OCI-M2 (cell line): Measurements from ENCODE around the gene SLC24A1.
"Not testable (repeated sequence)": the region's sequence is repeated elsewhere in the genome, so short reads cannot be mapped to it uniquely, and the experiment has no call there.

Experiments
- DNase-seq: peaks from one replicate; lab custom pipeline; 2025; ENCODE audit not compliant: unreplicated experiment; lab: John Stamatoyannopoulos, UW

Gene SLC24A1

GRCh38 chr15:65621638-65622037 lies at the start of gene SLC24A1:
SLC24A1 (plus strand) TSS chr15:65621938; CDS start chr15:65624081, 2,143 bp downstream.
- DNase-seq = no peak

GRCh38 chr15:65571971-65572370 lies 49.8 kb upstream of the SLC24A1 start:
- no peak for DNase-seq

- no peak for DNase-seq
These were observed 45.1 kb upstream of the SLC24A1 start for GRCh38 chr15:65576664-65577063.

GRCh38 chr15:65577129-65577996 lies 44.4 kb upstream of the SLC24A1 start:
- no peak for DNase-seq

- no peak for DNase-seq
These were observed 42.6 kb upstream of the SLC24A1 start for GRCh38 chr15:65578904-65579728.

- DNase-seq = no peak
These were observed 42.0 kb upstream of the SLC24A1 start for GRCh38 chr15:65579762-65580161.

- no peak for DNase-seq
These were observed 41.5 kb upstream of the SLC24A1 start for GRCh38 chr15:65580287-65580686.

- DNase-seq = no peak
These were observed 38.0 kb upstream of the SLC24A1 start for GRCh38 chr15:65583701-65584100.

- no peak for DNase-seq
These were observed 37.5 kb upstream of the SLC24A1 start for GRCh38 chr15:65584241-65584640.

GRCh38 chr15:65587094-65587493 lies 34.6 kb upstream of the SLC24A1 start:
- DNase-seq = no peak

GRCh38 chr15:65595960-65596359 lies 25.8 kb upstream of the SLC24A1 start:
- no peak for DNase-seq

GRCh38 chr15:65598468-65598867 lies 23.3 kb upstream of the SLC24A1 start:
- DNase-seq = no peak

- no peak for DNase-seq
These were observed 22.1 kb upstream of the SLC24A1 start for GRCh38 chr15:65599677-65600076.

GRCh38 chr15:65603134-65603533 lies 18.6 kb upstream of the SLC24A1 start:
- no peak for DNase-seq

- no peak for DNase-seq
These were observed 18.2 kb upstream of the SLC24A1 start for GRCh38 chr15:65603559-65603958.

GRCh38 chr15:65610871-65611718 lies 10.6 kb upstream of the SLC24A1 start, which contains the start of gene INTS14:
INTS14 (minus strand) TSS chr15:65611131; CDS start chr15:65607380, 3,751 bp downstream.
- peak; percentile 74 for DNase-seq

- DNase-seq = no peak
These were observed 9.7 kb upstream of the SLC24A1 start for GRCh38 chr15:65611888-65612615.

GRCh38 chr15:65612616-65612946 lies 9.2 kb upstream of the SLC24A1 start:
- no peak for DNase-seq

- no peak for DNase-seq
These were observed 8.6 kb upstream of the SLC24A1 start for GRCh38 chr15:65612949-65613744.

GRCh38 chr15:65615887-65616286 lies 5.9 kb upstream of the SLC24A1 start:
- DNase-seq = not testable (repeated sequence)
